Measurements from ENCODE around the gene ITGB8. TPM values are rescaled to one million over a fixed set of nuclear protein-coding genes. Genes with fewer than 3 reads are reported as not detected.

ITGB8 gene
- total and polyA plus RNA-seq, 9 of the 15 experiments (the other 6 are each of a cell fraction or from before 2014, with no cell fraction given), result under 0.01 to 0.03 (median 0.02) TPM; not detected in 6

- Histone ChIP-seq H3K36me3 (ENCODE audit: control insufficient read depth, insufficient read depth, low read length) (no peaks in the 10 kb centered on the region), H3K27ac (ENCODE audit: extremely low read depth, low read depth, low read length) (no peak overlapping the region), H3K9ac (ENCODE audit: insufficient read depth in 1 of 2, low read depth in 2 of 2, low read length in 2 of 2) (no peak overlapping the region), H3K9me3 (replicated peaks; ENCODE audit: control insufficient read depth, insufficient read depth, low read depth, low read length) (no peaks in the 10 kb centered on the region), H3K4me2 (ENCODE audit: insufficient read depth, low read length) (no peak overlapping the region), H3K9me1 (ENCODE audit: control insufficient read depth, insufficient read depth, low read length) (no peaks in the 10 kb centered on the region), H3K79me2 (ENCODE audit: control insufficient read depth, insufficient read depth, low read length) (no peaks in the 10 kb centered on the region), H2AFZ (ENCODE audit: low read depth, low read length) (no peak overlapping the region), H3K4me1 (replicated peaks in 1 of 2; ENCODE audit: control insufficient read depth in 2 of 2, insufficient read depth in 2 of 2, low read length in 2 of 2) (no peaks in the 10 kb centered on the region), H3K27me3 (ENCODE audit: control insufficient read depth in 2 of 2, insufficient read depth in 2 of 2, low read length in 2 of 2) (no peaks in the 10 kb centered on the region), H3K4me3 (no peak overlapping the region), H4K20me1 (replicated peaks; ENCODE audit: control insufficient read depth, insufficient read depth, low read length) (no peaks in the 10 kb centered on the region)
- intact Hi-C loops (cut with micrococcal nuclease) (no loop called here), in situ Hi-C loops (cut with MboI) (no loop called here)
- DNase-seq (ENCODE audit: extremely low read depth in 1 of 4, low spot score in 3 of 4) (no peak), ATAC-seq (no peak), FAIRE-seq (no peak)
- 5% methylated on average over 2 of the region's 2 CpGs for WGBS (ENCODE audit: insufficient coverage, low coverage, missing lambda C conversion rate)
- BruUV-seq (replicated peaks), result no TSS peak
- ChIA-PET CTCF (ENCODE audit: low intra/inter-chr PET ratio) (no interaction called here), POLR2A (no interaction called here)
- no peak for TF ChIP-seq MCM5 (IDR thresholded peaks at IDR 0.05; ENCODE audit: low read depth)
- no peak for TF ChIP-seq GTF2A2 (tag; IDR thresholded peaks at IDR 0.05)
- TF ChIP-seq TRIM25 (IDR thresholded peaks at IDR 0.05; ENCODE audit: borderline replicate concordance), result no peak
- TF ChIP-seq RHOXF2B (CRISPR knock-in tag; conservative IDR thresholded peaks at IDR 0.05), result no peak
- no peak for TF ChIP-seq ZBTB1 (CRISPR knock-in tag; IDR thresholded peaks at IDR 0.05; ENCODE audit: borderline replicate concordance, low read depth)
- no peak for TF ChIP-seq ZNF639 (CRISPR knock-in tag; conservative IDR thresholded peaks at IDR 0.05 in 1 of 2, IDR thresholded peaks at IDR 0.05 in 1 of 2)
- no peak for TF ChIP-seq ZFP36 (IDR thresholded peaks at IDR 0.05; ENCODE audit: low read depth, low read length, partially characterized antibody)
- TF ChIP-seq ZFX (CRISPR knock-in tag; IDR thresholded peaks at IDR 0.05), result no peak
- TF ChIP-seq LEF1 (IDR thresholded peaks at IDR 0.05), result no peak
- no peak for TF ChIP-seq STAT6 (CRISPR knock-in tag; IDR thresholded peaks at IDR 0.05)
- no peak for TF ChIP-seq CEBPG (CRISPR knock-in tag; IDR thresholded peaks at IDR 0.05)
- no peak for TF ChIP-seq CEBPG (tag; conservative IDR thresholded peaks at IDR 0.05 in 1 of 2, IDR thresholded peaks at IDR 0.05 in 1 of 2)
These were observed 64.8 kb downstream of the ITGB8 start for GRCh38 chr7:20395511-20395910.
